GM18502 (cell line): ENCODE results near the gene UBP1.
"Not testable (repeated sequence)": the region's sequence is repeated elsewhere in the genome, so short reads cannot be mapped to it uniquely, and the experiment has no call there.

Experiments
- ATAC-seq: cut with Tn5 transposase; IDR thresholded peaks from one replicate; pipeline ENCODE4 v1.9.1; 2021; ENCODE audit warnings: mild to moderate bottlenecking; ENCODE audit not compliant: unreplicated experiment, poor library complexity

UBP1 gene

DNA sequence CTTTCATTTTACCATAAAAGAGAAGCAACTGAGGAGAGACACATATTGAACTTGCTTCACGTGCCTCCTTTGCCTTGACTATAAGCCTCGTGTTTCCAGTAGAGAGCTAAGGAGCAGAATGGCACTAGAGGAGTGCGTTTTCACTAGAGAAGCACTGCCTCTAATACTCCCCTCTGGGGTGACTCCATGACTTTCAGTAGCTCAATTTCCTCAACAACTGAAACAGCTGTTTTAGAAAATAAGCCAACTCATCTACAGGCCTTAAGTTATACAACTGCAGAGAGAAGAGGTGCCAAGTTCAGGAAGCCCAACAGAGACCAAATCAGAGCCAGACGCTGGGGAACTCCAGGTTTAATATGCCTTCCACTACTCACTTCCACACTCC lies 1.9 kb downstream of the UBP1 start:
- ATAC-seq: no peak

GRCh38 chr3:33437556-33438283 lies 2.5 kb downstream of the UBP1 start:
- ATAC-seq: no peak

GRCh38 chr3:33433843-33434242 lies 6.4 kb downstream of the UBP1 start:
- no peak for ATAC-seq

DNA sequence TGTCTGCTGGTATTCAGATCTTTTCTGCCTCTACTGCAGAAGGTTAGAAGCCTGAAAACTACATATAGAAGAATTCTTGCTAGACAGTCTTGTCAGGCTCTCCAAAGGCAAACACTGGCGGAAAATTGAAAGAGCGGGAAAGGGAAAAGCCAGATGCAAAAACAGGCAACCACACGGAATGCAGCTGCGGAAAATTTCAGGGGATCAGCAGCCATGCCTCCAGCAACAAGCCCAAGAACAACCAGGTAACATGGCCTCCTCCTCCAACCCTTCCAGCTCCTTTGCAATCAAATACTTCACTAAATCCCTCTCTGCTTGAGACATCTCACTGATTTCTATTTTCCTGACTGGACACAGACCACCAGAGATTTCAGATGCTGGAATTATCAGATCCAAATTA lies 9.6 kb downstream of the UBP1 start:
- ATAC-seq: no peak

DNA sequence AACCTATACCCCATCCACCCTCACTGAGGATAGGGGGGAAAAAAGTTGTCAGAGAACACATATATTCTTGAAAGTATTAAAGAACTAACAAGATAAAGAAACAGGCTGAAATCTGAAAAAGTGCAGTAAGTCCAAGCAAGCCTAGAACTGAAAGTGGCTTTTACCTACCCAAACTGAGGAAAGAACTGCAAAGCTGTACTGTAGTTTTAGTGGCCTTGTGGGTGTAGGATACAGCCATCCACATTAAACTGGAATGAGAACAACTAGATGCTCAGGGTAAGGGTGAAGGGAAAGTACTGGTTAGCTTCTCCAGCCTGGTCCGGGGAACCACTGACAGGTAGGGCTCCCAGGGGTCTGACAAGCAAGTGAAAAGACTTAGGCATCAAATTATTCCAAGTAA lies 10.1 kb downstream of the UBP1 start:
- peak; percentile 40 for ATAC-seq

GRCh38 chr3:33429306-33429705 lies 10.9 kb downstream of the UBP1 start:
- not testable (repeated sequence) for ATAC-seq

DNA sequence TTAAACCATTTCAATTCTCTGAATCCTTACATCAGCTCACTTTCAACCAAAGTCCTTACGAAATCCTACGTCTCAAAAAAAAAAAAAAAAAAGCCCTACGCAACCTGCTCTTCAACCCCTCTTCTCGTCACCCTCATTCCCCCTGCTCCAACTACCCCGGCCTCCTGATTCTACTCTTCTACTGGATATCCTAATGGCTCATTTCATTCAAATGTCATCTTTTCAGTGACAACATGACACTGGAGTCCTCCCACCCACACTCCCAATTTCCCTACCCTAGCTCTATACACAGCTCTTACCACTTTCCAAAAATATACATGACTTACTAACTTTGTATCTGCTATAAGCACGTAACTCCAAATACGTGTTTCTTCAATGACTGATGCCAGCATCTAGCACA lies 11.5 kb downstream of the UBP1 start:
- no peak for ATAC-seq

DNA sequence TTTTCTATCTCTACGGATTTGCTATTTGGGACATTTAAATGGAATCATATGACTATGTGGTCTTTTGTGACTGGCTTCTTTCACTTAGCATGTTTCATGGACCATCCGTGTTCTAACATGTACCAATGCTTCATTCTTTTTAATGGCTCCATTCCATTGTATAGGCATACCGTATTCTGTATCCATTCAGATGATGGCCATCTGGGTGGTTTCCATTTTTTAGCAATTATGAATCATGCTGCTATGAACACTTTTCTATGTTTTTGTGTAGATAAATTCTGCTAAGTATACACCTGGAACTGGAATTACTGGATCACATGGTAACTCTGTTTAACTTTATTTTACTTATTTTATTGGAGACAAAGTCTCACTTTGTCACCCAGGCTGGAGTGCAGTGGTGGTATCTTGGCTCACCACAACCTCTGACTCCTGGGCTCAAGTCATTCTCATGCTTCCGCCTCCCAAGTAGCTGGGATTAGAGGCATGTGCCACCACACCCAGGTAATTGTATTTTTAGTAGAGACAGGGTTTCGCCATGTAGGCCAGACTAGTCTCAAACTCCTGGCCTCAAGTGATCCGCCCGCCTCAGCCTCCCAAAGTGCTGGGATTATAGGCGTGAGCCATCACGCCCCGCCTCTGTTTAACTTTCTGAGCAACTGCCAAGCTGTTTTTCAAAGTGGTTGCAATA lies 13.4 kb downstream of the UBP1 start:
- ATAC-seq: no peak

DNA sequence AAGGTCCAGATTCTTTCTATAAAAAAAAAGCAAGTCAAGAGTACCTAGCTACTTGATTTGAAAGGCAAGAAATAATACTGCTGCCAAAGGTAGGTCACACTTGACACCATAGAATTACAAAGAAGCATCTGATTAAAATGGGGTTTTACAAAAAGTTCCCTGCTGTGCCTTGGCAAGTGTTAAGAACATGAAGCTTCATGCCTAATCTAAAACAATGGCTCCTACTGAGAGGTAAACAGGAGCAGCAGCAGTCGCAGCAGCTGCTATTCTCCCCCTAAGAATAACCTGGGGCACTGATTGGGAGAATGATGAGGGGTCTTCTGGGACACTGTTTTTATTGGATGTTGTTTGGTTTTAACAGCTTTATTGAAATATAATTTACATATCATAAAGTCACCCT lies 14.1 kb downstream of the UBP1 start:
- no peak for ATAC-seq

GRCh38 chr3:33425453-33425852 lies 14.8 kb downstream of the UBP1 start:
- ATAC-seq: no peak

DNA sequence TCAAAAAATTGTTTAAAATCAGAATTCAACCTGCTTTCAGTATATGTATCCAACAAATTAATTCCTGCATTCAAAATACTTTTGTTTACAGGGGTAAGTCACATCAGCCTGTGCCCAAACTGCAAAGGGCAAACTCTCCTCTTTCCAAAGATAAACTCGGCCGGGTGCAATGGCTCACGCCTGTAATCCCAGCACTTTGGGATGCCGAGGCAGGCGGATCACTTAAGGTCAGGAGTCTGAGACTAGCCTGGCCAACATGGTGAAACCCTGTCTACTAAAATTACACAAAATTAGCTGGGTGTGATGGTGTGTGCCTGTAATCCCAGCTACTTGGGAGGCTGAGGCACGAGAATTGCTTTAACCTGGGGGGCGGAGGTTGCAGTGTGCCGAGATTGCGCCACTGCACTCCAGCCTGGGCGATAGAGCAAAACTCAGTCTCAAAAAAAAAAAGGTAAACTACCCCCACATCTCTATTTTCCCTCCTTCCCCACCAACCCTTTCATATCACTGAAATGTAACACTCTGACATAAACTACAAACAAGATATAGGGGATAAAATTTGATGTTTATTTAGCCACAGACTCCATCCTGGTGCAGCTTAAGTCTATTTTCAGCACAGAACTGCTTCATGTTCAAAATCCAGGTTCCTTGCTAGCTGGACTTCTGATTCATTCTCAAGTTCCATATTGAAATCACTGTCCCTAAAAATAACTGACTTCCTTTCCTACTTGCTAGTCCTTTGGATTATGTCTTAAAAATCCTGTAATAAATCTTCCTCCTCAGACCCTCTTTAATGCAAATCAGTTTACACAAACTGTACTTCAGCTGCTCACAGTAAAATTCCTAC lies 15.4 kb downstream of the UBP1 start:
- ATAC-seq: no peak

- no peak for ATAC-seq
Measured at GRCh38 chr3:33420966-33421365, 19.2 kb downstream of the UBP1 start.

- peak; percentile 74 for ATAC-seq
Measured at GRCh38 chr3:33419948-33420347, 20.3 kb downstream of the UBP1 start.

GRCh38 chr3:33417066-33417673 lies 23.0 kb downstream of the UBP1 start:
- ATAC-seq: no peak

GRCh38 chr3:33410816-33411215 lies 29.4 kb downstream of the UBP1 start:
- not testable (repeated sequence) for ATAC-seq

DNA sequence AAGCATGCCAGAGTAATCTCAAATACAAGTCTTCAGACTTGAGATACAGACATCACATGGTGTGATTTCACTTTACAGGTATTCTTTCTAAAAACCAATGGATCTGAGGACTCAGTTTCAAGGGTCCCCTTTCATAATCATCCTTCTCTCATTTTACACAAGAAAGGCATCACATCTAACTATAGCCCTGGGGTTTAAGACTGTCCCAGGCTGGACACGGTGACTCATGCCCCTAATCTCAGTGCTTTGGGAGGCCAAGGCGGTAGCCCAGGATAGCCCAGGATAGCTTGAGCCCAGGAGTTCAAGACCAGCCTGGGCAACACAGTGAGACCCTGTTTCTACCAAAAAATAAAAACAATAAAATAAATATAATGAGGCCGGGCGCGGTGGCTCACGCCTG lies 36.4 kb downstream of the UBP1 start:
- ATAC-seq: no peak

- no peak for ATAC-seq
Measured at GRCh38 chr3:33402936-33403335, 37.3 kb downstream of the UBP1 start.

DNA sequence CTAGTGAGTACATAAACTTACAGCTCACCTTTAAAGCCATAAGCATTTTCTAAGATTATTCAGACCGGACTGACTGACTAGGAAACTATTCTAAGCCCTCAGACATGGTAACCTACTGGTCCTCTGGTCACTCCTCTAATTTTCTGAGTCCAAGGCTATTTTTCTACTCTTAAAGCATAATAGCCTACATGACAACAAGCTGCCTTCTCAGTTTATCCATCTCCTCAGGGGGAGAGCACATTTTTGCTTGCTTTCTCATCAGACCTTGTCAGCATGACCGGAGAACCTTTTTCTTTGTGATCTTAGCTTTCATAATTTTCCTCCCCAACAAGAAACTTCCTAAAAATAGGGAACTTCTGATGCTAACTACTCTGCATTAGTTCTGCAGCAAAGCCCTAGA lies 38.4 kb downstream of the UBP1 start:
- ATAC-seq: no peak

- no peak for ATAC-seq
Measured at GRCh38 chr3:33398410-33398809, 41.8 kb downstream of the UBP1 start.

DNA sequence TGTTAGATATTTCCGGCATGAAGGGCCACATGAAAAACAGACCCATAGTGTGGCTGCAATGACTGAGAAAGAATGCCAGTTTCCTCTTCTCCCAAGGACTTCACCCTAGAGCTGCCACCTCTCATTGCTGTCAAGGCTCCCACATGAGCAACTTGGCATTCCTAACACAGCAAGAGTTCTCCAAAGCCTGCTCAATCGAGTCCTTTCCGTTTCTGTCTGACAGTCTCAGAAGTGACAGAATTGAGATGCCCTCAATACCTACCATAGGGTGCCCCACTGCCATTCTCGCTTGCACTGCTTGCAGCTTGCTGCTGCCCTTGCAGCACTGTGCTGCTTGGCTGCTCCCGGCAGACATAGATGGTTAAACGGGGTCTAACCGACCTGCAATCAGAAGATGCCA lies 44.3 kb downstream of the UBP1 start:
- ATAC-seq: no peak
